Measurements from ENCODE around the gene INTS1.
"Not testable (repeated sequence)": the region's sequence is repeated elsewhere in the genome, so short reads cannot be mapped to it uniquely, and the experiment has no call there.

The INTS1 gene

GRCh38 chr7:1444214-1444924 is 59.8 kb downstream of the INTS1 start:
- no peak for DNase-seq

GRCh38 chr7:1443587-1444200 is 60.5 kb downstream of the INTS1 start:
- not testable (repeated sequence) for DNase-seq

GRCh38 chr7:1442355-1443124 is 61.6 kb downstream of the INTS1 start:
- no peak for DNase-seq

- no peak for DNase-seq
Observed at GRCh38 chr7:1441615-1442354, 62.4 kb downstream of the INTS1 start.

- no peak for DNase-seq
Observed at GRCh38 chr7:1440620-1441019, 63.6 kb downstream of the INTS1 start.

- no peak for DNase-seq
Observed at GRCh38 chr7:1439373-1440363, 64.5 kb downstream of the INTS1 start.

- DNase-seq: no peak
Observed at GRCh38 chr7:1438821-1439220, 65.4 kb downstream of the INTS1 start.

- no peak for DNase-seq
Observed at GRCh38 chr7:1438208-1438607, 66.0 kb downstream of the INTS1 start.

GRCh38 chr7:1437155-1437880 is 66.9 kb downstream of the INTS1 start:
- no peak for DNase-seq

- no peak for DNase-seq
Observed at GRCh38 chr7:1436608-1437007, 67.6 kb downstream of the INTS1 start.

GRCh38 chr7:1434891-1435670 is 69.1 kb downstream of the INTS1 start:
- DNase-seq: no peak

GRCh38 chr7:1434165-1434718 is 69.9 kb downstream of the INTS1 start:
- DNase-seq: no peak

- DNase-seq: no peak
Observed at GRCh38 chr7:1433128-1433920, 70.9 kb downstream of the INTS1 start.

- peak in 11 of 14 donors; percentile 9 to 52 (median 25) for DNase-seq
Observed at GRCh38 chr7:1432411-1433082, 71.6 kb downstream of the INTS1 start.

GRCh38 chr7:1431634-1432380 is 72.4 kb downstream of the INTS1 start:
- no peak for DNase-seq

- DNase-seq: no peak
Observed at GRCh38 chr7:1431226-1431625, 73.0 kb downstream of the INTS1 start.

- DNase-seq: no peak
Observed at GRCh38 chr7:1430056-1430845, 73.9 kb downstream of the INTS1 start.

Measured in C1 segment of cervical spinal cord (tissue), 14 donors.